NCI-H2081 treated with DMSO at 0.1 percent for 48 hours (cell line): Measurements from ENCODE around the gene NIPA2.

Experiments
- DNase-seq: peaks from one replicate; lab custom pipeline; 2025; lab: John Stamatoyannopoulos, UW

Gene NIPA2

DNA sequence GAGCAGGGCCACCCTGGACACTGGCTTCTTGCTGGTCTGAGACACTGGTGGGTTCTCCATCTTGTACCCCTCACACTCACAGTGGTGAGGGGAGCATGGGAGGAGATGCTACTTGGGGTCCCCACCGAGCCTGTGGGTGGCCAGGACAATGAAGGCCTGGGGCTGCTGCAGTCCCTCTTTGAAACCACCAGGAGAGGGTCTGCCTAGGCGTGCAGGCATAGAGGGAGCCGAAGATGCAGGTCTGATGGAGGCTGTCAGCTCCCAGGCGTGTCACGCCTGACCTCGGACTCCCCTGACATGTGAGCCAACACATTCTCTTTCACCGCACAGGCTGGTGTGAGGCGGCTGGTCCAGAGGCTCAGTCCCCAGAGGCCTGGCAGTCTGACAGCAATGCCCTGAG, 39.1 kb downstream of the NIPA2 start:
- DNase-seq = no peak

DNA sequence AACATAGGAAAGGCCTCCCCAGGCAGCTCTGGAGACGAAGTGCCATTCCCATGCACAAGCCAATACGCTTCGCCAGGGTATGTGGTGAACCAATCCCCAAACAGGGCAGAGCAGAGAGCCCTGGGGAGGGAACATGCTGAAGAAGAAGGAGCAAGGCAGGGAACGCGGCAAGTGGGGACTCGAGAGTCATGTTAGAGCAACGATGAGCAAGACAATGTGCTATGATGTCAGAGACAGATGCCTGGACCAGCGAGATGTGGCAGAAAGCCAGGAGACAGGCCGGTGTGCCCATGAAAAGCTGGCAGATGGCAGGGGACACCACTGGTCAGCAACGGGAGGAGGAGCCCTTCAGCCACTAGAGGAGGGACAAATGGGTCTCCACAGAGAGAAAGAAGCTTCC, 39.6 kb downstream of the NIPA2 start:
- no peak for DNase-seq

DNA sequence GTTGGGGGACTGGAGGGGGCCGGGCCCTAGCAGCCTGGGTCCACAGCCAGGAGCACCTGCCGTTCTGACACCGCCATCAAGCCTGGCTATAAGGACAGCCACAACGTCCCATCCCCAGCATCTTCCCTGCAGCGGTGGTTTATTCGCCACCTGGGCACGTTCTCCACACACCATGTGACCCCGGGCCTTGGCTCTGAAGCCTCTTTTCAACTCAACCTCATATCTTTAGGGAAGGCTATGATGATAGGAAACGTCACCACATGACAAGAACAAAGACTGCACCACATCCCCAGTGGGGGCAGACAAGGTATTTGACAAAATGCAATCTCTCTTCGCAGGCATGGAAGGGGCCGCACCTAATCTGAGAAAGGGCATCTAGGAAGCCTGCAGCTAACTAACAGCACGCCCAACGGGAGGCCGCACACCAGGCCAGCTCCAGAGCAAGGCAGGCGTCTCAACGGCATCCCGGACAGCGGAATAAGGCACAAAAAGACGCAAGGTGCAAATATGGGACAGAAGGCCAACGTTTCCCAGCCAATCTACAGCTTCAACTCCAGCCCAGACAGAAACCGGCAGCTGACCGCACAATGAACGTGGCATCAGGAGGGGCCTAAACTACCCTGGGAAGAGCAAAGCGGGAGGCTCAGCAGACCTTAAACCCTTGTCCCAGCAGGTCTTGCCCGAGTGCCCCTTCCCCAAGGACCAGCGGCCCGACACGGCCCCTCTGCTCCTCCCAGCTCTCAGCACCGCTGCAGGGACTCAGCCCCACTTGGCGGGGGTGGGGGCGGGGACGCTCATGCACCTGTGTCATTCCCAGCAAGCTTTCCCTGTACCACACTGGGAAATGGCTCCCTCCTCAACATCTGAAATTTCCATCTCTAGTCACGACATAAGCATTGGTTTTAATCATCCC, 41.9 kb downstream of the NIPA2 start:
- no peak for DNase-seq

DNA sequence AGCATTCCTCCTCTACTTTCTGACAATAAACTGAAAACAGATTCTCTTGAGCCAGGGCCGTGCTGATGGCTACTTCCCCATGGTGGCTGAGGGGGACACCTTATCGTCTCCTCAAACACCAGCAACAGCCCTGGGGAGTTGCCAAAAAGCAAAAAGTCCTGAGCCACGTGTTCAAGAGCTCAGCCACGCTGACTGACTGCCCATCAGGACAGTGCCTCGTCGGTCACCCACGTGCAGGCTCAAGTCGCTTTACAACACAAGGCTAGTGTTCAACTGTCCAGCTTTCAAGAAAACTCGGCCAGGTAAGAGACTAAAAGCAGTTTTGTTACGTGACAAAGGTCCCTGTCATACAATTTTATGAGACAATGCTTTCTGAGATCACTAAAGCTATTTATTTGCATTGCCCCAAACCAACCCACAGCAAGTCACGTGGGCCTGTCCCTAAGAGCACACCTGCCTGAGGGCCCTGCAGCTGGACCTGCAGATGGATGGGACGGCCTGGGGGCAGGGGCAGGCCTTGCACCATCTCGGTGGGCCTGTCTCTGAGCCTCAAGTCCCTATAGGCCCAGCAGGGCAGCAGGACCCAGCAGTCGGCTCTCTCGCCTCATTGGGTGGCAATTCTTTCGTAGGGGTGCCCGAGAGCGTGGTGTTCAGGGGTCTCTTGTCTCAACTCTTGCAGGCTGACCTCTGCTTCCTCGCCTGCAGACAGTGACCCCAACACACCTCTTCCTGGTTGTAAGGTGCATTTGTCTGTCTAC, 42.7 kb downstream of the NIPA2 start:
- no peak for DNase-seq

DNA sequence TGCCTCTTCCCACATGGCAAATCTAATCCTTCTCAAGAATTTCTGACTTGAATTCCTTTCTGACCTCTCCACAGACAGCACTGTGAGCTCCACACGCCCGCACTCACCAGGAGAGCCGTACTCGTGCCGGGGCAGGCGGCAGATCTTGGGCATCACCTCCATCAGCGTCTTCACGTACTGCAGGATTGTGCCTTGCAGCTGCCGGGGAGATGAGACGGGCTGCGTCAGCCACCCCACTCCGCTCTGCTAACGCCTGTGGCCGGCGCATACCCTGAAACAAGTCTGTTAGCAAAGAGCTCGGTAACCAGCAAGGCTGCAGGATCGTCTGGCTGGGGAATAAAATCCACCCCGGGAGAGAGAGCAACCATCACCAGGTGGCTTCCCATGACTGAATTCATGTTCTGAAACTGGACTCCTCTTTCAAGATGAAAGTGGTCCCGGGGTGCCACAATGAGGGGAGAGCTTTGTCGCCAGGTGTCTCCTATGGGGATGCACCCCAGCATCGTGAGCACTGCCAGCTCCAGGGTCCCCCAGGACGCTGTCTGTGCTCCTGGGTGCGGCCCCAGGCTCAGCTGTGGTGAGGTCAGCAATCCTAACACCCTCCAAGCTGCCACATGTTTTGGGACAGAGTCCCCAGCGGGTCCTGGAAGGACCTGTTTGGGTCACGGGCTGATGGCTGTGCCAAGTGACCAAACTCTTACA, 43.4 kb downstream of the NIPA2 start:
- DNase-seq = no peak

DNA sequence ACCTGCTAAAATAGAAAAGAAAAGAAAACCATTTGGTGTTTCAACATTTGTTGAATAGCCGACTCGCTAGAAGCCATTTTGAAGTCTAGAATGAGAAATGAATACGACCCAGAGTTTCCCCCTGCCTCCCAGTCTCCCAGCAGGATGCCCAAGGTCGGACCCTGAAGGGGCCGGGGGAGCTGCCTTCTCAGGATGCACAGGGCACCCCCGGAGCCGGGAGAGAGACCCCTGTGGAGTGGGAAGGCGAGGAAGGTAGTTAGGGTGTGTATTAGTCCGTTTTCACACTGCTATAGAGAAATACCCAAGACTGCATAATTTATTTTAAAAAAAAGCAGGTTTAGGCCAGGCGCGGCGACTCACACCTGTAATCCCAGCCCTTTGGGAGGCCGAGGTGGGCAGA, 44.7 kb downstream of the NIPA2 start:
- DNase-seq = no peak

DNA sequence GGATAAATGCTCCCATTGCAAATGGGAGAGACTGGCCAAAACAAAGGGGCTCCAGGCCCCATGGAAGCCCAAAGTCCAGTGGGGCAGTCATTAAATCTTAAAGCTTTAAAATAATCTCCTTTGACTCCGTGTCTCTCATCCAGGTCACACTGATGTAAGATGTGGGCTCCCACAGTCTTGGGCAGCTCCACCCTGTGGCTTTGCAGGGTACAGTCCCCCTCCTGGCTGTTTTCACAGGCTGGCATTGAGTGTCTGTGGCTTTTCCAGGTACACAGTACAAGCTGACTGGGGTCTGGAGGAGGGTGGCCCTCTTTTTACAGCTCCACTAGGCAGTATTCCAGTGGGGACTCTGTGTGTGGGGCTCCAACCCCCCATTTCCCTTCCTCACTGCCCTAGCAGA, 45.9 kb downstream of the NIPA2 start:
- DNase-seq = no peak

DNA sequence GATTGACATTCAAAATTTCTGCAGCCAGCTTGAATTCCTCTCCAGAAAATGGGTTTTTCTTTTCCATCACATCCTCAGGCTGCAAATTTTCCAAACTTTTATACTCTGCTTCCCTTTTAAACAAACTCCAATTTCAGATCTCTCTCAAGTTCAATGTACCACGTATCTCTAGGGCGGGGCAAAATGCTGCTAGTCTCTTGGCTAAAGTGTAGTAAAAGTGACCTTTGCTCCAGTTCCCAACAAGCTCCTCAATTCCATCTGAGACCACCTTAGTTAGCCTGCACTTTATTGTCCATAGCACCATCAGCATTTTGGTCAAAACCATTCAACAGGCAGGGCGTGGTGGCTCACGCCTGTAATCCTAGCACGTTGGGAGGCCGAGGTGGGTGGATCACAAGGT, 46.7 kb downstream of the NIPA2 start:
- DNase-seq = no peak

DNA sequence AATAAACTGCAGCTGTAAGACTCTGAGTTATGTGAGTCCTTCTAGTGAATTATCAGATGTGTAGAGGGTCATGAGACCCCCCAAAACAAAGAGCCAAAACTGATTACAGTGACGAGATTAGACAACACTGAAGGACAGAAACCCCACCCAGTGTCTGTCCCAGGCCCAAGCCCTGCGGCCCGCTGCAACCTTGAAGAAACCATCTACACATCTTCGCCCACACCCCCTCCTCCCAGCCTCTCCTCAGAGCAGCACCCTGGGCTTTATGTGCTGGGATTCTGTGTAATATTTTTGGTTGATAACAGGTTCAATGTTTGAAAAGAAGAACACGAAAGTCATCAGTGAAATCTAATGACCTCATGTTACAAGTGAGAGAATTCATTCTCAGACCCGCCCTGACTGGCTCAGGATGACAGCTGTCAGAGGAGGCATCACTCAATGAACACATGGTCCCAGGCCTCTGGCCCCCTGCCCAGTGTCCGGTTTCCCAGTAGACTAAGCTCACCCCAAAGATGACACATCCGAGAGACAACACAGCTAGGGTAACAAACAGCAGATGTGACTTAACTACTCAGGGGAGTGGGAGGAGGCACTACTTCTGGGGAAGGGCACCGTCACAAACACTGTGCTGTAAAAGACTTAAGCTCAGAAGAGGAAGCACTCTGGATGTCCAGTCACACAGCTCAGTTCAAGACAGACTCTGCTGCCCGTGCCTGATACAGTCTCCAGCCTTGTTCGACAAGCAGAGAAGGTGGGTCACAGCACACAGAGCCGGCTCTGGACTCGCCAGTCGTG, 48.9 kb downstream of the NIPA2 start:
- DNase-seq = no peak

DNA sequence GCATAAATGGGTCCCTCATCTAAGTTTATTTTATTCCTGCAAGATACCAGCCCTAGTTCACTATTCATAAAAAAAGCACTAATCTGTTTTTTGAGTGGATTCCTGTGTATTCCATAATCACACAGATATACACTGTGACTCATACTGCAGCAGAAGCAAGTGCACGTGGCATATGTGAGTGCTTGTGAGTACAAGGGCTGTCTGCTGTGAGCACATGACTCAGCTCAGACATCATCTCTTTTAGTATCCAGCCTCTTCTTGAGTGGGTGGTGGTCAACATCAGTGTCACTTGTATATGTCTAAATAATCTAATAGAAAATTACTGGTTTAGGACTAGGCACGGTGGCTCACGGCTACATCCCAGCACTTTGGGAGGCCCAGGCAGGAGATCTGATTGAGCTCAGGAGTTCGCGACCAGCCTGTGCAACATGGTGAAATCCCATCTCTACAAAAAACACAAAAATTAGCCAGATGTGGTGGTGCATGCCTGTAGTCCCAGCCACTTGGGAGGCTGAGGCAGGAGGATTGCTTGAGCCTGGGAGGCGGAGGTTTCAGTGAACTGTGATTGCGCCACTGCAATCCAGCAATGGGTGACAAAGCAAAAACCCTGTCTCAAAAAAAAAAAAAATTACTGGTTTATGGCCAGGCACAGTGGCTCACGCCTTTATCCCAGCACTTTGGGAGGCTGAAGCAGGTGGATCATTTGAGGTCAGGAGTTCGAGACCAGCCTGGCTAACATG, 49.8 kb downstream of the NIPA2 start:
- no peak for DNase-seq

DNA sequence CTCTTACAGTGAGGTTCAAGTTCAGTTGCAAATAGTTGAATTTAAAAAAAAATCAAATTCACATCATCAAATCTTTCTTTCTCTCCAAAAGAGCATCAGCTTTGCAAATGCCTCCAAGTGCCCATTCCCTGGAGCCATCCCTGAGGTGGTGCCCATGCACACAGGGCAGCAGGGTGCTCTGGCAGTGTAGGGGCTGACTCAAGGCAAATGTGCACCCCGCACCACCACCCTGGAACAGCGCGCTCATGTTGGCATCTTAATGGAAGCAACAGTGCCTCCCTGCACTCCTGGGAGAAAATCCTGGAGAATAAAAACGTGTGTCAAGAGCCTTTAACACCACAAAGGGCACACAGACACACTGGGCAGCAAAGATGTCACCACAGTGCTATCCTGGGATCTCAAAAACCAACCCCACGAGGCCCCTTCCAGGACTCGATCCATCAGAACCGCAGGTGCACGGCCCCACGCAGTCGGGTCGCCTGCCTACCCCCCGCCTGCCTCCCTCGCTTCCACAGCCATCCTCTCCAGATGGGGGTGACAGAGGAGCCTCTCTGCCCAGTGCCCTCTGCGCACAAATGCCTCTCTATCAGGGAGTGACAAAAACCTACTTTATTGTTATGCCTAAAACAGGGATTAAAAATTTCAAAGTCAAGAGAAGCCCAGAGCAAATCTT, 50.8 kb downstream of the NIPA2 start:
- DNase-seq = no peak

DNA sequence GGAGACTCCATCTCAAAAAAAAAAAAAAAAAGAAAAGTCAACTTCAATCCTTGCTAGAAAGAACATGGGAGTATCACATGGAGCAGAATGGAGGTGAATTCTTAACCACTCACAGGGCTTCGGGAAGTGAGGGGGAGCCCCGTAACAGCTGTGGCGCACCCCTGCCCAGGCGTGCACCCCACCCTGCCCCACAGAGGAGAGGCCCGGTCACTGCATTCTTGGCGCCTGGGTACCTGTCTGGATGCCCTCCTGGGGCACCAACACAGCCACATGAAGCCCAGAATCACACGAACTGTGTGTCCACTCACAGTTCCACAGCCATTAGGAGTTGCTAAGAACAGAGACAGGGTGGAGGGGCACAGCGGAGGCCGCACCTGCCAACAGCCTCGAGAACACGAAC, 51.8 kb downstream of the NIPA2 start:
- no peak for DNase-seq

DNA sequence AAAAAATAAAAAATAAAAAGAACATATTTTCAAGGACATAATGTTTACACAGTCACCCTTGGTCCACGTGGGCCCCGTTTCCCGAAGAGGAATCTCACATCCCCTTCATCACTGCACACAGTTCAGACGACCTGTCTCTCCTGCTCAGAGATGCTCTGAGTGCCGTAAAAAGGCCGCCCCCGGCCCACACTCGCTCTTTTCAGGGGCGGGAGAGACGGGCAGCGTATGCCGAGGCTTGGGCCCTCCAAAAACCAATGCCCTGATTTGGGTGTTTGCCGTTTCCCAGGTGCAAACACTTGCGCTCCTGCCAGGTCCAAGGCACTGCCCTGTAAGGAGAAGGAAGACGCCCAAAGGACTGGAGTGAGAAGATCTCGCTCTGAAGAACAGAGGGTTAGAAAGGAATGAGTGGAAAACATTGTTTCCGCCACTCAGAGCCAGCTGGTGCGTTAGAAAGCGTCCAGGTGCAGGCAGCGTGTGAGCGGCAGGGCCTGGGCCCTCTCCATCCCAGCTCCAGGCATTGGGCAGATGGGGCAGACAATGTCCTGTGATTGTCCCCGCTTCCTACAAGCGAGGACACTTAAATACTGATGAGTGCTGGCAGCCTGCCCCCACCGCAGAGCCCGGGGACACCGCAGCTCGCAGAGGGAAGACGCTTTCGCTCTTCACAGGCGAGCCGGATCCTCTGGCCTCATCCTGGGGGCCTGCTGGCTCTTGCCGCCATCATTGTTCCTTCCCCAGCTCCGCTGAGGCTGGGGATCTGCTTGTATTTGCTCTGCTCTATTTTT, 53.2 kb downstream of the NIPA2 start:
- no peak for DNase-seq

DNA sequence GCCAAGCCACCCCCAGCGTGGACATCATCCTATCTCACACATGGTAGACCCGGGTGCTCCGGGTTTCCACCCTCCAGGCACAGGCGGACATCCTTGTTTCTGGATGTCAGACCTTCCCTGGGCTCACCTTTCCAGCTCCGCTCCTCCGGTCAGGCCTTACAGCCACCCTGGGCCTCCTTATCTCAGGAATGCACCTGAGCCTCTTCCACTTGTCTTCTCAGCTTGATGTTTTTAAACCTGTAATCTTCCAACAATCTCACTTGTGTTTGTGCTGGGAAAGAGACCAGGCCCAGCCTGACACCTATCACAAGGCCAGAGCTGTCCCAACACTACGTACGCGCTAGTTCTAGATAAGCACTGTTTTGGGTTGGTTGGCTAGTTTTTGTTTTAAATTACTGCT, 53.9 kb downstream of the NIPA2 start:
- DNase-seq = no peak

DNA sequence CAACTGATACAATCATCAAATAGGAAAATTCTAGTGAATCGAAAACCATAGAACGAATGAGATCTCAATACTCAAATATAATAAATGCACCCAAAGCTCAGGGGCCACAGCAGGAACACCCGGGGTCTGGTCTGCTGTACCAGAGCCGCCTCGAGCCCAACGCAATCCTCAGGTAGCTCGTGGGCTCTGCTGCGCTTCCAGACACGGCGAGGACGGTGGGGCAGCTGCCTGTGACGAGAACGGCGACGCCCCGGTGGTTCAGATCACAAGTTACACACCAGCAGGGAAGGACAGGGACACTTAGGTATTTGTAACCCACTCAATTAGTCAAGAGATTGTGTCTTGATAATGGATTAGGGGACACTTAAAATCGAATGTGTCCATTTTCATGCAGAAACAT, 54.6 kb downstream of the NIPA2 start:
- no peak for DNase-seq

DNA sequence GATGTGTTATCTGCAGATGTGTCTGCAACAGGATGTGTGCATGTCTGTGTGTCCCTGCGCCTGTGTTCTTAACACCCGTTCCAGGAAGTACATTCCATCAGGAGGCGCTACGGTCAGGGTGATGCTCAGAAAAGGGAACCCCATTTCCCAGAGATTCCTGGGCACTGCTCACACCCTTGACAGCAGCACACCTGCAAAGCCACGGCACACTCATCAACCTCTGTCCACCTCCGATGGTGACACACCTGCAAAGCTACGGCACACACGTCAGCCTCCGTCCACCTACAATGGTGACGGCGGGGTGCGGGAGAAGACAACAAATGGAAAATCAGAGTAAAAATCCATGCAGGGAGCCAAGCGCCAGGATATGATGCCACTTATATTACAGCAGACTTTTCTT, 55.4 kb downstream of the NIPA2 start:
- DNase-seq = no peak

DNA sequence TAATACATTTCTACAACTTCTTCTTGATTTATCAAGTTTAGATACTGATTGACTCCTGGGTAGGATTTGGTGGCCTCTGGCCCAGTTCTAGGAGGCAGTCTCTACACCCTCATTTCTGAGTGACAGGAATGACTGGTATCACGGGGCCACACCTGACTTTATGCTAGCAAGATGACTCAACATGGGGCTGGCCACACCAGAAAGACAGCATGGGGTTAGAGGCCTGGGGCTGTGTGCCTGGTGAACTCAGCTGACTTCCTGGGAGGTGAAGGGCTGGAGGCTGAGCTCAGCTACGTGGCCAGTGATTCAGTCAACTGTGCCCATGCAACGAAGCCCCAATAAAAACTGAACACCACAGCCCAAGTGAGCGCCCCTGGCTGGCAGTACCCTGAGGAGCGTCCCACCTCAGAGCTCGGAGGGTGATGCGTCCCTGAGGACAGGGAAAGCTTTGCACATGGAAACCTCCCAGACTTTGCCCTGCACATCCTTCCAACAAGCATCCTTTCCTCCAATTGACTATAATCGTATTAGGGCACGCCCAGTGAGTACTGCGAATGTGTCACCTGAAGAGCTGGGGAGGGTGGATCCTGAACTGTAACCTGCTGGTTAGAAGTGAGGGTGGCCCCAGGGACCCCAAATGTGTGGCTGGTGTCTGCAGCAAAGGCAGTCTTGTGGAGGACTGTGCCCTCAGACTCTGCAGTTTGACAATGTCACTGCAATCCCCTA, 57.2 kb downstream of the NIPA2 start:
- DNase-seq = no peak

DNA sequence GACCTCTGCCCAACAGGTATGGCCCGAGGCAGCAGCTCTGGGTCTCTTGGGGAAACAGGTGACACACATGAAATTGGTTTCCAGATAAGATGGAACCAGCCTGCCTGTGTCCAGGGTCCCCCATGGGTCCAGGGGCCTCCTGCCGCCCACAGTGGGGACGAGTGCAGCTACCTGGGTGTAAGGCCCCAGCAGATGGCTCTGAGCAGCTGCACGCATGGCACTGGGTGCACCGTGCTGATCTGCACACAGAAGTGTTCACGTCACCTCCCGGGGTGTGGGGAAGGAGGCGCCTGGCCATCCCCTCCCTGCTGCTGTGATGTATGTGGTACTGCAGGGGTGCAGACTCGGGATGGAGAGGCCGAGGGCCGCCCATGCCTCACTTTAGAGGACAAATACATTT, 63.6 kb downstream of the NIPA2 start:
- DNase-seq = no peak

DNA sequence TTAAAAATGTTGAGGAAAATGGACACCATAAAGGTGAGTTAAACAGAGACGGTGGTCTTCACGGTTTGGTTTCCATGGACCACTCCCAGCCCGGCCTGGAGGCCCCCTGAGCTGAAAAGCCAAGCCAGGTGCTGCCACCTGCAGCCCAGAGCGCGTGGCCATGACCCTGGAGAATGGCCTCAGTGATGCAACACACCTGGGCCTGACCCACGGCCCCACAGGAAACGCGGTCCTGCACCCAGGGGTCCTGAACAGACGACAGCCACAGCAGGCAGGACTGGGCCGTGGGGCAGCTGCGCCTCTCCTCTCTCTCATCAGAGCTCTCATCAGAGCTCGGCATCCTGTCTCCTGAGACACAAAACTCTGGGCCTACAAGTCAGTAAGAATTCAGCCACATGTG, 64.1 kb downstream of the NIPA2 start:
- DNase-seq = no peak
